HepG2 (cell line): ENCODE data around the gene ITPK1. TPM values are rescaled to one million over a fixed set of nuclear protein-coding genes. Genes with fewer than 3 reads are reported as not detected.

Source experiments
- ATAC-seq: fragments of 200-7000 bp; cut with Tn5 transposase; 3 replicates; pipeline ENCODE4 v1.9.1; 2020; ENCODE audit warnings: mild to moderate bottlenecking, moderate library complexity
- BruUV-seq: library from RNA; stranded (reverse); fragments of 400-500 nt; replicated peaks from 2 replicates; lab custom pipeline; 2021; lab: Mats Ljungman, UMichigan
- CTCF ChIA-PET: fragments of 300-600 bp; formaldehyde crosslinking; extraction: SDS; loops from one replicate; lab custom pipeline; 2021; ENCODE audit warnings: low total read pairs, inconsistent platforms, low intra/inter-chr PET ratio; lab: Yijun Ruan, JAX
- POLR2A ChIA-PET: fragments of 350-600 bp; sonication (Branson Sonifier 250); formaldehyde crosslinking; loops from one replicate; lab custom pipeline; 2020; ENCODE audit warnings: antibody characterized with exemption, inconsistent platforms; lab: Yijun Ruan, JAX
- DNase-seq: peaks from one replicate; pipeline ENCODE4 v3.0.0-alpha.2; 2015; ENCODE audit warnings: low spot score
- FAIRE-seq: peaks from 3 replicates; lab custom pipeline; 2011; peaks lifted over from hg19 to GRCh38; lab: Jason Lieb, UNC
- H2AFZ ChIP-seq: one replicate; pipeline ENCODE4 v1.6.1; 2011; ENCODE audit warnings: low read length, inconsistent platforms
- H3K27ac ChIP-seq: fragments of 300-600 bp; 3 replicates; pipeline ENCODE4 v1.8.0; 2011; ENCODE audit warnings: mixed run types, mild to moderate bottlenecking, mixed read lengths, low read length, inconsistent platforms; ENCODE audit not compliant: insufficient read depth; ENCODE audit errors: extremely low read length
- H3K27me3 ChIP-seq, 2 experiments: fragments of 200-600 bp in 1 of 2; 2 replicates in 1 of 2; 3 replicates in 1 of 2; pipeline versions ENCODE4 v1.6.0 to v1.8.0; 2011; ENCODE audit warnings: low read length in 2 of 2, mild to moderate bottlenecking in 2 of 2, moderate library complexity in 2 of 2, inconsistent platforms in 1 of 2; ENCODE audit not compliant: insufficient read depth in 2 of 2, control insufficient read depth in 1 of 2
- H3K36me3 ChIP-seq, 2 experiments: fragments of 200-600 bp in 1 of 2; replicated peaks in 1 of 2; 2 replicates in 1 of 2; 3 replicates in 1 of 2; pipeline versions ENCODE4 v1.5.1 to v1.8.0; 2011; ENCODE audit warnings: low read length in 2 of 2, inconsistent platforms in 1 of 2; ENCODE audit not compliant: insufficient read depth in 2 of 2, control insufficient read depth in 1 of 2
- H3K4me1 ChIP-seq: 2 replicates; pipeline ENCODE4 v1.5.1; 2012; ENCODE audit warnings: low read length, inconsistent platforms; ENCODE audit not compliant: insufficient read depth
- H3K4me2 ChIP-seq: 2 replicates; pipeline ENCODE4 v1.6.0; 2011; ENCODE audit warnings: low read depth, low read length, inconsistent platforms
- H3K4me3 ChIP-seq, 3 experiments: fragments of 200-600 bp in 1 of 3; sonication (generic), shearing (Covaris generic) in 1 of 3; replicated peaks in 1 of 3; 2 replicates each; pipeline ENCODE4 v1.5.1; 2011 to 2016; ENCODE audit warnings: low read length in 3 of 3, inconsistent platforms in 2 of 3, low read depth in 2 of 3, mild to moderate bottlenecking in 2 of 3, control low read depth in 1 of 3, mixed read lengths in 1 of 3; ENCODE audit not compliant: insufficient read depth in 1 of 3
- H3K79me2 ChIP-seq: one replicate; pipeline ENCODE4 v1.6.1; 2011; ENCODE audit warnings: low read length, inconsistent platforms; ENCODE audit not compliant: insufficient read depth
- H3K9ac ChIP-seq: 2 replicates; pipeline ENCODE4 v1.6.0; 2011; ENCODE audit warnings: mild to moderate bottlenecking, low read depth, low read length, inconsistent platforms; ENCODE audit not compliant: insufficient read depth
- H3K9me3 ChIP-seq: 2 replicates; pipeline ENCODE4 v1.5.1; 2012; ENCODE audit warnings: mild to moderate bottlenecking, low read length
- H4K20me1 ChIP-seq: 2 replicates; pipeline ENCODE4 v1.6.0; 2011; ENCODE audit warnings: inconsistent platforms, mild to moderate bottlenecking, low read length, moderate library complexity; ENCODE audit not compliant: insufficient read depth
- BCLAF1 ChIP-seq: fragments of 450-650 bp; IDR thresholded peaks from 2 replicates; pipeline ENCODE4 v1.6.1; 2017; ENCODE audit warnings: mild to moderate bottlenecking
- FOXA3 ChIP-seq: IDR thresholded peaks from 2 replicates; pipeline ENCODE4 v1.6.1; 2016; ENCODE audit warnings: missing genetic modification reagents, missing compliant biosample characterization
- GATAD2A ChIP-seq: IDR thresholded peaks from 2 replicates; pipeline ENCODE4 v1.6.1; 2016
- HCFC1 ChIP-seq: fragments of 150-350 bp; IDR thresholded peaks from 2 replicates; pipeline ENCODE4 v1.6.1; 2014; ENCODE audit warnings: low read depth, low read length
- KAT8 ChIP-seq: IDR thresholded peaks from 2 replicates; pipeline ENCODE4 v1.6.1; 2016; ENCODE audit warnings: missing genetic modification reagents, missing compliant biosample characterization
- SETDB1 ChIP-seq: sonication (generic); formaldehyde crosslinking; IDR thresholded peaks from 2 replicates; pipeline ENCODE4 v1.5.1; 2020; ENCODE audit warnings: missing genetic modification reagents, mild to moderate bottlenecking, borderline replicate concordance
- YEATS4 ChIP-seq: sonication (generic); formaldehyde crosslinking; IDR thresholded peaks from 2 replicates; pipeline ENCODE4 v1.4.0; 2020; ENCODE audit warnings: missing genetic modification reagents, borderline replicate concordance
- ZBTB7A ChIP-seq: sonication (generic); formaldehyde crosslinking; IDR thresholded peaks from 2 replicates; pipeline ENCODE4 v1.8.0; 2022; ENCODE audit warnings: mild to moderate bottlenecking, missing genetic modification reagents
- ZNF567 ChIP-seq: sonication (generic); formaldehyde crosslinking; IDR thresholded peaks from 2 replicates; pipeline ENCODE4 v1.8.1; 2023; ENCODE audit warnings: mild to moderate bottlenecking, missing genetic modification reagents, borderline replicate concordance
- ZNF687 ChIP-seq: sonication (generic); formaldehyde crosslinking; IDR thresholded peaks from 2 replicates; pipeline ENCODE4 v1.5.1; 2020; ENCODE audit warnings: mild to moderate bottlenecking, missing genetic modification reagents, moderate library complexity
- ZNF768 ChIP-seq: sonication (generic); formaldehyde crosslinking; IDR thresholded peaks from 2 replicates; pipeline ENCODE4 v1.4.0; 2020; ENCODE audit warnings: missing genetic modification reagents
- ZNF788 ChIP-seq: sonication (generic); formaldehyde crosslinking; IDR thresholded peaks from 2 replicates; pipeline ENCODE4 v1.5.0; 2020; ENCODE audit warnings: mild to moderate bottlenecking, missing genetic modification reagents, borderline replicate concordance
- WGBS: methylation state at CpG from one replicate; pipeline ENCODE4 v1.1.6; 2017; ENCODE audit warnings: low lambda C conversion rate; 5-methylcytosine and 5-hydroxymethylcytosine counted together
- in situ Hi-C: cut with HindIII; loops from 2 replicates; pipeline ENCODE4 v1.10.0; 2017; ENCODE audit warnings: low pct_unique_long_range_greater_than_20kb; ENCODE audit not compliant: extremely low pct_ligation_motif_present
- intact Hi-C: fragments of 100-400 bp; cut with micrococcal nuclease; formaldehyde crosslinking; loops from one replicate; pipeline ENCODE4 v1.10.0; 2022; ENCODE audit not compliant: unreplicated experiment
- polyA plus RNA-seq, 8 experiments: library from polyadenylated mRNA; depleted of rRNA in 3 of 8; stranded (reverse) in 7 of 8; unstranded in 1 of 8; fragments of >200 nt; fragmentation: Illumina TruSeq in 4 of 8; extraction: Trizol in 4 of 8; gene quantifications; 2 replicates each; pipeline versions ENCODE4 v1.2.1 to v1.2.3, GENCODE V29; 2011 to 2016; ENCODE audit warnings: low read depth in 4 of 8, missing spikeins in 1 of 8, mixed read lengths in 1 of 8; ENCODE audit not compliant: insufficient read depth in 1 of 8
- total RNA-seq, 5 experiments: library from RNA; depleted of rRNA; stranded (reverse); fragments of >200 nt; fragmentation: Illumina TruSeq; extraction: Trizol; gene quantifications; 2 replicates each; pipeline ENCODE4 v1.2.3, GENCODE V29; 2016; ENCODE audit warnings: low read depth in 1 of 5

Gene ITPK1
- total and polyA plus RNA-seq, 2 of the 13 experiments (the other 11 are each of a cell fraction or from before 2014, with no cell fraction given) = 20.5 to 47.5 TPM

GRCh38 chr14:93114068-93114710 lies 1.5 kb downstream of the ITPK1 start (continued):
- TF ChIP-seq BCLAF1 = no peak

- no peak overlapping the region for H3K27ac ChIP-seq
- intact Hi-C loops = loop anchor here (1.0 to 10.0 kb wide), 5 partner anchors 26 to 161 kb away; partner anchors contain the start of genes GON7 and UBR7
These were observed 2.1 kb downstream of the ITPK1 start for GRCh38 chr14:93113678-93114067.

More at GRCh38 chr14:93113678-93114067, 2.1 kb downstream of the ITPK1 start:
- no peak for DNase-seq
- ATAC-seq = peak; percentile 18
- WGBS = 6% methylated on average over 2 of the region's 8 CpGs
- peak overlapping the region; percentile 95 for H3K4me2 ChIP-seq
- H2AFZ ChIP-seq = no peak overlapping the region
- no peaks in the 10 kb centered on the region for H3K9me3 ChIP-seq
- H3K9ac ChIP-seq = peak overlapping the region; percentile 69; the same call in 1 of the 2 replicates
- FAIRE-seq = no peak
- H3K27me3 ChIP-seq = no peaks in the 10 kb centered on the region; a peak in 1 of 5 replicates
- in situ Hi-C loops = loop anchor here (10.0 kb wide), 1 partner anchor 159 kb away; no protein-coding TSS in a partner anchor
- no TSS peak for BruUV-seq
- ChIA-PET POLR2A (interaction anchor here (1.0 to 1.5 kb wide), 8 partner anchors 12 to 105 kb away, joined by 3 to 6 read pairs (median 4); partner anchors contain the start of genes LYSET and MOAP1), CTCF (interaction anchor here (1.1 to 3.5 kb wide), 7 partner anchors 17 to 162 kb away, joined by 3 to 29 read pairs (median 6); no protein-coding TSS in a partner anchor)
- no peaks in the 10 kb centered on the region for H3K36me3 ChIP-seq
- peak overlapping the region; percentile 81 to 92 (median 87) for H3K4me3 ChIP-seq
- peaks cover 38% of the 10 kb centered on the region for H3K4me1 ChIP-seq
- peaks cover 7% of the 10 kb centered on the region for H3K79me2 ChIP-seq
- TF ChIP-seq KAT8 (CRISPR knock-in tag) (0 out of 2 replicates have a peak, but pooled peaks have one; percentile 12), YEATS4 (CRISPR knock-in tag) (no peak), ZBTB7A (CRISPR knock-in tag) (no peak), ZNF687 (CRISPR knock-in tag) (peak; percentile 59), HCFC1 (no peak), ZNF768 (CRISPR knock-in tag) (peak; percentile 11; the same call in 1 of the 2 replicates), FOXA3 (CRISPR knock-in tag) (no peak), ZNF567 (CRISPR knock-in tag) (no peak), ZNF788 (CRISPR knock-in tag) (0 out of 2 replicates have a peak, but pooled peaks have one; percentile 5), GATAD2A (CRISPR knock-in tag) (no peak), SETDB1 (CRISPR knock-in tag) (no peak)
- H4K20me1 ChIP-seq = no peaks in the 10 kb centered on the region
